HG03159 (cell line): Measurements from ENCODE around the gene SLC5A9.
A peak's percentile ranks its signal among the peaks of the same experiment; 100 is the strongest.
"Not testable (repeated sequence)": the region's sequence is repeated elsewhere in the genome, so short reads cannot be mapped to it uniquely, and the experiment has no call there.

ENCODE experiments used
- ATAC-seq: cut with Tn5 transposase; IDR thresholded peaks from one replicate; pipeline ENCODE4 v1.9.1; 2021; ENCODE audit warnings: mild to moderate bottlenecking, moderate library complexity; ENCODE audit not compliant: unreplicated experiment

The SLC5A9 gene

GRCh38 chr1:48213462-48213861, 9.1 kb upstream of the SLC5A9 start:
- not testable (repeated sequence) for ATAC-seq

GRCh38 chr1:48214366-48214765, 8.2 kb upstream of the SLC5A9 start:
- not testable (repeated sequence) for ATAC-seq

- ATAC-seq, result no peak
Measured at GRCh38 chr1:48214820-48215219, 7.7 kb upstream of the SLC5A9 start.

GRCh38 chr1:48215222-48215621, 7.3 kb upstream of the SLC5A9 start:
- ATAC-seq, result no peak

GRCh38 chr1:48215889-48216288, 6.6 kb upstream of the SLC5A9 start:
- ATAC-seq, result no peak

GRCh38 chr1:48216313-48216712, 6.2 kb upstream of the SLC5A9 start:
- no peak for ATAC-seq

GRCh38 chr1:48216941-48217340, 5.6 kb upstream of the SLC5A9 start:
- ATAC-seq, result no peak

- no peak for ATAC-seq
Measured at GRCh38 chr1:48217856-48218255, 4.7 kb upstream of the SLC5A9 start.

- no peak for ATAC-seq
Measured at GRCh38 chr1:48219803-48220202, 2.7 kb upstream of the SLC5A9 start.

- ATAC-seq, result no peak
Measured at GRCh38 chr1:48221122-48221521, 1.4 kb upstream of the SLC5A9 start.

- no peak for ATAC-seq
Measured at GRCh38 chr1:48221657-48222056, 859 bp upstream of the SLC5A9 start.

GRCh38 chr1:48223366-48224240, 1.1 kb downstream of the SLC5A9 start:
- no peak for ATAC-seq

GRCh38 chr1:48224791-48225190, 2.3 kb downstream of the SLC5A9 start:
- no peak for ATAC-seq

GRCh38 chr1:48225579-48225978, 3.1 kb downstream of the SLC5A9 start:
- no peak for ATAC-seq

GRCh38 chr1:48227165-48228013, 4.9 kb downstream of the SLC5A9 start:
- ATAC-seq, result peak; percentile 50

- no peak for ATAC-seq
Measured at GRCh38 chr1:48228156-48228555, 5.6 kb downstream of the SLC5A9 start.

- ATAC-seq, result no peak
Measured at GRCh38 chr1:48229317-48229716, 6.8 kb downstream of the SLC5A9 start.

GRCh38 chr1:48230236-48230635, 7.7 kb downstream of the SLC5A9 start:
- no peak for ATAC-seq

- ATAC-seq, result no peak
Measured at GRCh38 chr1:48232722-48233121, 10.2 kb downstream of the SLC5A9 start.

- no peak for ATAC-seq
Measured at GRCh38 chr1:48233666-48234485, 11.4 kb downstream of the SLC5A9 start.

GRCh38 chr1:48235652-48236051, 13.1 kb downstream of the SLC5A9 start:
- no peak for ATAC-seq
